GOT3 (cell line): Measurements from ENCODE around the gene CEP164.
"Not testable (repeated sequence)": the region's sequence is repeated elsewhere in the genome, so short reads cannot be mapped to it uniquely, and the experiment has no call there.

Experiments
- DNase-seq: peaks from one replicate; lab custom pipeline; 2025; ENCODE audit warnings: mixed read lengths; lab: John Stamatoyannopoulos, UW

CEP164 gene

DNA sequence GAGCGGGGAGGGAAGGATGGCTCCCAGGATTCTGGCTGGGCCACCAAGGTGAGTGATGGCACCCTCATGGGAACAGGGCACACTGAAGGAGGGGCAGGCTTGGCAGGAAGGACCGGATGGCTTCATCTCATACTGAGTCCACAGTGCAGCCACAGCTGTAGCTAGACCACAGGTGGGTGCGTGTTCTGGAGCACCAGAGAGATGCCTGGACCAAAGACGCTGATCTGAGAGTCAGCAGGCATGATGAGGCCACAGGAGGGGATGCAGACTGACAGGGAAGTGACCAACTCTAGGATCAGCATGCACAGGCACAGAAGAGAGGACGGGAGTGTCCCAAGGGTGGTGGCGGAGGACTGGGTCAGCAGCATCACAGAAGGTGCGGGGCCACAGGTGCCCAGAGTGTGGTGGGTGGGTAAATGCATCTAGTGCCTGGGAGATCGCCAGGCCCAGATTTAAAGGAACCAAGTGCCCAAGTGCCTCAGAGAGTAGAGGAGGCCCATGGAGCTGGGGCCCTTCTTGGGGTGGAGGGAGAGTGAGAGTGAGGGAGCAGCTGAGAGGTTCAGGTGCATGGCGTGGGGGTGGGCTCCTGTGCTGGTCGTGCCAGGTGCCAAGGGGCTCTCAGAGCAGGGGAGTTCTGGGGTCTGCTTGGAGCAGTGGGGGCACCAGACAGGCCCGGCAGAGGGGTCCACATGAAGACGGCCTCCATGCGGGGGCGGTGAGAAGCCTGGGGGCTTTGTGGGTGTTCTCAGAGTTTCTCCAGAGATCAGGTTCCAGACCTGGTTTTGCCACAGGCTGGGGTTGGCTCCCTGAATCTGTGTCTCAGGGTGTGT is 113.7 kb downstream of the CEP164 start:
- no peak for DNase-seq

DNA sequence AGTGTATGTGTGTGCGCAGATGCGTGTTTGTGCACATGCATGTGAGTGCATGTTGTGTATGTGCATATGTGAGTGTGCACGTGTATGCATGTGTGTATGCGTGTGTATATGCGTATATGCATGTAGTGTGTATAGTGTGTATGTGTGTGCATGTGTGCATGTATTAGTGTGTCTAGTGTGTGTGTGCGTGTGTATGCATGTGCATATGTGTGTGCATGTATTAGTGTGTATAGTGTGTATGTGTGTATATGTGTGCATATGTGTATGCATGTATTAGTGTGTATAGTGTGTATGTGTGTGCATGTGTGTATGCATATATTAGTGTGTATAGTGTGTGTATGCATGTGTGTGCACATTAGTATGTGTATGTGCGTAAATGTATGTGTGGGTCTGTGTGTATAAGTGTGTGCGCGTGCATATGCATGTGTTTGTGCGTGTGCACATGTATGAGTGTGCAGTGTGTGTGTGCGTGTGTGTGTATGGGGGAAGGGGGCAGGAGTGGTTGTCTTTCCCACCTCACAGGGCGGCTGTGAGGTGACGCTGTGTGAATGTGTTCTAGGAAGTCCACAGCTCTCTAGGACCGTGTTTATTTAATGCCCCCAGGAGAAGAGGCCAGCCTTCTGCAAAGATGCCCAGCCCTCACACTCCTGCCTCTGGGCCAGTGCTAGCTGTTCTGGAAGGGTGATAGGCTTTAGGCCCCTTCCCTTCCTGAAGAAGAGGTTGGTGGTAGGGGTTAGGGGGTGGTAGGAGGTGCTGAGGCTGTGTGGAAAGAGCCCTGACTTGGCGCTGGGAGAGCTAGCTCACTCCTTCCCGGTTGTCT is 114.6 kb downstream of the CEP164 start:
- no peak for DNase-seq

GRCh38 chr11:117442869-117443239 is 115.2 kb downstream of the CEP164 start:
- no peak for DNase-seq

GRCh38 chr11:117443266-117444186 is 115.9 kb downstream of the CEP164 start:
- DNase-seq: no peak

GRCh38 chr11:117444256-117444655 is 116.6 kb downstream of the CEP164 start:
- DNase-seq: no peak

- no peak for DNase-seq
Measured at GRCh38 chr11:117444711-117445658, 117.3 kb downstream of the CEP164 start.

GRCh38 chr11:117449111-117449693 is 121.5 kb downstream of the CEP164 start:
- no peak for DNase-seq

DNA sequence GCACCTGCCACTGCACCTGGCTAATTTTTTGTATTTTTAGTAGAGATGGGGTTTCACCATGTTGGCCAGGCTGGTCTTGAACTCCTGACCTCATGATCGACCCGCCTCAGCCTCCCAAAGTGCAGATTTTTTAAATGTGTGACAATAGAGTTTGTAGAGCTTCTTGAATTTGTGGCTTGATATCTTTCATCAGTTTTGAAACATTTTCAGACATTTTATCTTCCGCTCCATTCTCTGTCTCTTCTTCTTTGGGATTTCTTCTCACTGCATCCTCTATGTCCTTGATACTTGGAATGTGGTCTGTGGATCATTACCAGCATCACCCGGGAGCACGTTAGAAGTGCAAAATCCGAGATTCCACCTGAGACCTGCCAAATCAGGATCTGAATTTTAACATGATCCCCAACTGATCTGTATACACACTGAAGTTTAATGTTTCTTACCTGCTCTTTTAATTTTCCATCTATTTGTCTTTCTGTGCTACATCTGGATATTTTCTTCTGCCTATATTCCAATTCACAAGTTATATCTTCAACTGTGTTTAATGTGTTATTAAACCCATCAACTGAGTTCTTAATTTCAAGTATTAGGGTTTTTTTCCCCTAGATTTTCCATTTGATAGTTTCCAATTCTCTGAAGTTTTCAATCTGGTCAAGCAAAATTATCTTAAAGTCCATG is 126.4 kb downstream of the CEP164 start:
- DNase-seq: no peak

DNA sequence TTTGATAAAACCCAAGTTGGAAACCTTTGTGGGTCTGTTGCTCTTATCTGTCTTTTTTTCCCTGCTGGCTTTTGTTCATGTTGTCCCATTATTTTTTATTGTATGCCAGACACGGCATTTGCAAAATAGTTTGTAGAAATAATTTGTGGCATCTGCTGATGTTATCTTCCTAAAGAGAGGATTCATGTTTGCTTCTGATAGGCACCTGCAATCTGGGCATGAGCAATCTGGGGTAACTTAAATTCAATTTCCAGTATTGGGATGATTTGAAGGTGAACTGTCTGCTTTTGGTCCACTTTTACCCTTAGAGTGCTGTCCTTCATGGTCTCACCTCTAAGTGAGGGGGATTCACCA is 126.9 kb downstream of the CEP164 start:
- no peak for DNase-seq

DNA sequence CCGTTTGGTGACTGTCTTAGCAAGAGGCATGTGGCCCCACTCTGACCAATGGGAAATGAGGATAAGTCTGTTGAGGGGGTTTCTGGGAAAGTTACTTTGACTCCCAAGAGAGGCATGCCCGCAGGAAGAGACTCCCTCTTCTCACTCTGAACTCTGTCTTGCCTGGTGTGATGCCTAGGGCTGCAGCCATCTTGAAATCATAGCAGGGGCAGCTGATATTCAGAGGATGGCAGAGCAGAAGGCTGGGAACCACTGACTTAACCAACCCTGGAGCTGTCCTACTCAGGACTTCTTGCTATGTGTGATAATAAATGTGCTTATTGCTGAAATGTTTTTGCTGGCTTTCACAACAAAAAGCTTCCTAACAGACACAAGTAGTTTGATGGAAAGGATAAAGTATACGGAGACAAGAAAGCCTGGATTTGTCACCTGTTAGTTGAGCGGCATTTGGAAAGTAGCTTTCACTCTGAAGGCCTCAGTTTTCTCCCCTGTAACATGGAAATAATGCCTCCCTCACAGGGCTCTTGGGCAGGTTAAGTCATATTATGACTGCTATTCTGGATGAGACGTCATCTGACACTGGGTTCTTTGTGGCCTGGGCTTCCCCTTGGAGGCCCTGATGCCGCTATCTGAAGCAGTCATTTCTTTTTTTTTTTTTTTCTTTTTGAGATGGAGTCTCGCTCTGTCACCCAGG is 128.5 kb downstream of the CEP164 start:
- DNase-seq: no peak

DNA sequence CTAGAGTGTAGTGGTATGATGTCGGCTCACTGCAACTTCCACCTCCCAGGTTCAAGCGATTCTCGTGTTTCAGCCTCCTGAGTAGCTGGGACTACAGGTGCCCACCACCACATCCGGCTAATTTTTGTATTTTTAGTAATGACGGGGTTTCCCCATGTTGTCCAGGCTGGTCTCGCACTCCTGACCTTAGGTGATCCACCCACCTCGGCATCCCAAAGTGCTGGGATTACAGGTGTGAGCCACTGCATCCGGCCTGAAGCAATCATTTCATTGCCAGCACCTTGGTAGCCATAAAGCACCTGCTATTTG is 129.0 kb downstream of the CEP164 start:
- DNase-seq: not testable (repeated sequence)

- no peak for DNase-seq
Measured at GRCh38 chr11:117457031-117457785, 129.6 kb downstream of the CEP164 start.

GRCh38 chr11:117457835-117458234 is 130.2 kb downstream of the CEP164 start:
- no peak for DNase-seq

GRCh38 chr11:117458275-117459122 is 130.8 kb downstream of the CEP164 start:
- no peak for DNase-seq

- no peak for DNase-seq
Measured at GRCh38 chr11:117459123-117459978, 131.7 kb downstream of the CEP164 start.

DNA sequence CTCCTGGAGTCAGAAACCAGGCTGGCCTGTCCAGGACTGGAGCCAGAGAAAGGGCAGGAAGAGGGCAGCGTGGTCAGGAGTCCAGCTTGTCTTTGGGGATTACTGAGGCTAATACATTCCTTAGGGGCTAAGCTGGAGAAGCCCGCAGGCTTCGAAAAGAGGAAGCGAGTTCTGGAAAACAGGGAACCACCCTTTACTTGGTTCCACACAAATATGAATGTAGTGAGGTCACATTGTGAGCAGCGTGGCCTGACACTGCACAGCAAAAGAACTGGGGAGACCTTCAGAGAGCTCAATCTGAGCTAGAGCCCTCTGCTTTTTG is 132.3 kb downstream of the CEP164 start:
- no peak for DNase-seq
